Measurements from ENCODE around the gene SYVN1.

GRCh38 chr11:65180877-65181568 is 46.7 kb upstream of the SYVN1 start:
- TF ChIP-seq CTCF (IDR thresholded peaks at IDR 0.05) (peak; percentile 53), ZBTB33 (IDR thresholded peaks at IDR 0.05; ENCODE audit: borderline replicate concordance, low read depth) (no peak), SIN3A (IDR thresholded peaks at IDR 0.05; ENCODE audit: borderline replicate concordance, low read depth, low read length) (no peak), NFIC (IDR thresholded peaks at IDR 0.05; ENCODE audit: borderline replicate concordance) (no peak), JUND (IDR thresholded peaks at IDR 0.05) (no peak), USF2 (IDR thresholded peaks at IDR 0.05; ENCODE audit: borderline replicate concordance, low read depth, low read length) (no peak), EP300 (IDR thresholded peaks at IDR 0.05; ENCODE audit: borderline replicate concordance in 1 of 2, low read depth in 1 of 2, low read length in 1 of 2) (no peak), POLR2AphosphoS5 (IDR thresholded peaks at IDR 0.05; ENCODE audit: low read depth, low read length) (no peak), GABPA (IDR thresholded peaks at IDR 0.05; ENCODE audit: low read depth) (no peak), FOSL2 (IDR thresholded peaks at IDR 0.05; ENCODE audit: borderline replicate concordance, low read depth) (no peak)
- TF ChIP-seq, protein P1, sequence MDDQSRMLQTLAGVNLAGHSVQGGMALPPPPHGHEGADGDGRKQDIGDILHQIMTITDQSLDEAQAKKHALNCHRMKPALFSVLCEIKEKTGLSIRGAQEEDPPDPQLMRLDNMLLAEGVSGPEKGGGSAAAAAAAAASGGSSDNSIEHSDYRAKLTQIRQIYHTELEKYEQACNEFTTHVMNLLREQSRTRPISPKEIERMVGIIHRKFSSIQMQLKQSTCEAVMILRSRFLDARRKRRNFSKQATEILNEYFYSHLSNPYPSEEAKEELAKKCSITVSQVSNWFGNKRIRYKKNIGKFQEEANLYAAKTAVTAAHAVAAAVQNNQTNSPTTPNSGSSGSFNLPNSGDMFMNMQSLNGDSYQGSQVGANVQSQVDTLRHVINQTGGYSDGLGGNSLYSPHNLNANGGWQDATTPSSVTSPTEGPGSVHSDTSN (IDR thresholded peaks at IDR 0.05): no peak
- TF ChIP-seq, protein P2, sequence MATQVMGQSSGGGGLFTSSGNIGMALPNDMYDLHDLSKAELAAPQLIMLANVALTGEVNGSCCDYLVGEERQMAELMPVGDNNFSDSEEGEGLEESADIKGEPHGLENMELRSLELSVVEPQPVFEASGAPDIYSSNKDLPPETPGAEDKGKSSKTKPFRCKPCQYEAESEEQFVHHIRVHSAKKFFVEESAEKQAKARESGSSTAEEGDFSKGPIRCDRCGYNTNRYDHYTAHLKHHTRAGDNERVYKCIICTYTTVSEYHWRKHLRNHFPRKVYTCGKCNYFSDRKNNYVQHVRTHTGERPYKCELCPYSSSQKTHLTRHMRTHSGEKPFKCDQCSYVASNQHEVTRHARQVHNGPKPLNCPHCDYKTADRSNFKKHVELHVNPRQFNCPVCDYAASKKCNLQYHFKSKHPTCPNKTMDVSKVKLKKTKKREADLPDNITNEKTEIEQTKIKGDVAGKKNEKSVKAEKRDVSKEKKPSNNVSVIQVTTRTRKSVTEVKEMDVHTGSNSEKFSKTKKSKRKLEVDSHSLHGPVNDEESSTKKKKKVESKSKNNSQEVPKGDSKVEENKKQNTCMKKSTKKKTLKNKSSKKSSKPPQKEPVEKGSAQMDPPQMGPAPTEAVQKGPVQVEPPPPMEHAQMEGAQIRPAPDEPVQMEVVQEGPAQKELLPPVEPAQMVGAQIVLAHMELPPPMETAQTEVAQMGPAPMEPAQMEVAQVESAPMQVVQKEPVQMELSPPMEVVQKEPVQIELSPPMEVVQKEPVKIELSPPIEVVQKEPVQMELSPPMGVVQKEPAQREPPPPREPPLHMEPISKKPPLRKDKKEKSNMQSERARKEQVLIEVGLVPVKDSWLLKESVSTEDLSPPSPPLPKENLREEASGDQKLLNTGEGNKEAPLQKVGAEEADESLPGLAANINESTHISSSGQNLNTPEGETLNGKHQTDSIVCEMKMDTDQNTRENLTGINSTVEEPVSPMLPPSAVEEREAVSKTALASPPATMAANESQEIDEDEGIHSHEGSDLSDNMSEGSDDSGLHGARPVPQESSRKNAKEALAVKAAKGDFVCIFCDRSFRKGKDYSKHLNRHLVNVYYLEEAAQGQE (IDR thresholded peaks at IDR 0.05; ENCODE audit: low read depth, low read length): no peak
